ENCODE measurements around the gene KLK11.

GRCh38 chr19:51018745-51019543 is 7.5 kb downstream of the KLK11 start:
- TF ChIP-seq POLR2A (IDR thresholded peaks at IDR 0.05) (no peak), CTCF (IDR thresholded peaks at IDR 0.05) (no peak)
